OCI-M2 (cell line): Measurements from ENCODE around the gene GALNT9.

Source experiments
- DNase-seq: peaks from one replicate; lab custom pipeline; 2025; ENCODE audit not compliant: unreplicated experiment; lab: John Stamatoyannopoulos, UW

The GALNT9 gene

GRCh38 chr12:132282031-132282949, 47.1 kb downstream of the GALNT9 start:
- no peak for DNase-seq

GRCh38 chr12:132281038-132281437, 48.4 kb downstream of the GALNT9 start:
- DNase-seq, result no peak

GRCh38 chr12:132280406-132280805, 49.0 kb downstream of the GALNT9 start:
- no peak for DNase-seq

- no peak for DNase-seq
These were observed 49.5 kb downstream of the GALNT9 start for GRCh38 chr12:132279930-132280329.

GRCh38 chr12:132279184-132279889, 50.1 kb downstream of the GALNT9 start:
- no peak for DNase-seq

GRCh38 chr12:132278401-132279183, 50.8 kb downstream of the GALNT9 start:
- no peak for DNase-seq

DNA sequence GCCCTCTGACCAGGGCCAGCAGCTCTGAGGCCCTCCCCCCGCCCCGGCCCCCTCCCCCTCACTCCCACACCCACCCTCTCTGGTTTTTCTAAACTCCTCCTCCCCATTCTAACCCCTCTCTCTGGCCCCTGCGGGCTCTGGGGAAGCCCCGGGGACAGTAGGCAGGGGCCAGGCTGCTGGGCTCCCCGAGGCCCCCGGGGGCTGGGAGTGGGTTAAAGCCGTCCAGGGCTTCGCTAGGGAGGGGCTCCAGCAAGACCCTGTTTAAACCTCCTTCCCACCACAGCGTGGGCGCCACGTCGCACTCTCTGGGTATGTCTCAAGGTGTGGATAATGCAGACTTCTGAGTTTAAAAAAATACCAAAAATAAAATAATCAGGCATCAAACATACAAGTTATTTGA, 51.4 kb downstream of the GALNT9 start:
- no peak for DNase-seq

DNA sequence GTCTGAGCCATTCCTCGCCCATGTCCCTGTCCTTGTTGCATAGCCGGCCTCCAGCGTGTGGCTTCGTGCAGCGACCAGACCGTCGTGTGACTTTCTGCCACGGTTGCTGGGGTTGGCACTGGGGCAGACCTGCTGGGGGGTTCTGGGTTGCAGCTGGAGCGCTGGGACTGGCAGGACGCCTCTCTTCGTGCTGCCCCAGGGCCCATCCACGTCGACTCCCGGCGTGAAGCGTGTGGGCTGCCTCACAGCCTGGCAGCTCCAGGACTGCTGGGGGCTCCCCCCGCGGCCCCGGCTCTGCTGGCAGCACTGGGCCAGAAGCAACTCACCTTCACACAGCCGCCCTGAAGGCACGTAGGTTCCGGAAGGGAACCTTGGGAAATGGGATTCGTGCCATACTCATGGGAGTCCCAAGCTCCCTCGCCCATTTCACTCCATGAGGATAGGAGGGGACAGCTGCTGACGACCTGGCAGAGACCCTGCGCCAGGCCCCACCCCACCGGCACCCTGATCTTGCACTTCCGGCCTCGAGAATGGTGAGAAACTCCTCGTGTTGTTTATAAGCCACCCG, 51.9 kb downstream of the GALNT9 start:
- DNase-seq, result no peak

- no peak for DNase-seq
These were observed 52.5 kb downstream of the GALNT9 start for GRCh38 chr12:132276827-132277373.

DNA sequence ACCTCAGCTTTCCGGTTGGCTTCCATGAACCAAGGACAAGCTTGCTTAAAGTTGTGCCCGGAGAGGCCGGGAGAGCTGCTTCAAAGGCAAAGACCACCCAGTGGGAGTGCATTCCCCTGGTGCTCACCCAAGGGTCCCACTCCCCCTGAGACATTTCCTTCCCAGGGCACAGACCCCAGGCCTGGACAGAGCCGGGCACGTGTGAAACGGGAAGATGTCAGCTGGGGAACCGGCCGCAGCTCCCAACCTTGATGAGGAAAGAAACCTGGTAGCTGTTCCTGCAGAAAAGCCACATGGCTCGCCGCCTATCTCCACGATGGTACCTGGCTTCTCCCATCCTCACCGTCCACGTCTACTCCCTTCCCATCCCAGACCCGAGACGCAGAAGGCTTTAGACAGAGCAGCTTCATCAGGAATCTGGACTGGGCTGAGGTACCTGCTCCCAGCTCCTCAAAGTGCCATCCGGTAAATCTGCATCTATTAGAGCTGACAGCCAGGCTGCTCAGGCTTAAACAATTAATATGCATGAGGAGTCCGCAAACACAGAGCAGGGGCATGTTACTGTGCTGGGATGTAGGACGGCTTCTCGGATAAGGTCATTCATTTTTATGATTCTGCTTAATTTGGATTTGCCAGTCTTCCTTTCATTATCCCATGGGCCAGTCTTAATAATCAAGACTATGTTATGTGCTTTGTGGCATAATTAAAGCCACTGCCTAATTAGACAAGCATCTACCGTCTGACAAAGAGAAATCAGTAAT, 53.1 kb downstream of the GALNT9 start:
- no peak for DNase-seq

- DNase-seq, result no peak
These were observed 53.8 kb downstream of the GALNT9 start for GRCh38 chr12:132275631-132276030.

- DNase-seq, result no peak
These were observed 54.3 kb downstream of the GALNT9 start for GRCh38 chr12:132275110-132275531.

- no peak for DNase-seq
These were observed 55.4 kb downstream of the GALNT9 start for GRCh38 chr12:132273992-132274334.

GRCh38 chr12:132272711-132273110, 56.7 kb downstream of the GALNT9 start:
- no peak for DNase-seq

GRCh38 chr12:132271755-132272092, 57.7 kb downstream of the GALNT9 start:
- no peak for DNase-seq

- DNase-seq, result no peak
These were observed 58.2 kb downstream of the GALNT9 start for GRCh38 chr12:132270969-132271754.

DNA sequence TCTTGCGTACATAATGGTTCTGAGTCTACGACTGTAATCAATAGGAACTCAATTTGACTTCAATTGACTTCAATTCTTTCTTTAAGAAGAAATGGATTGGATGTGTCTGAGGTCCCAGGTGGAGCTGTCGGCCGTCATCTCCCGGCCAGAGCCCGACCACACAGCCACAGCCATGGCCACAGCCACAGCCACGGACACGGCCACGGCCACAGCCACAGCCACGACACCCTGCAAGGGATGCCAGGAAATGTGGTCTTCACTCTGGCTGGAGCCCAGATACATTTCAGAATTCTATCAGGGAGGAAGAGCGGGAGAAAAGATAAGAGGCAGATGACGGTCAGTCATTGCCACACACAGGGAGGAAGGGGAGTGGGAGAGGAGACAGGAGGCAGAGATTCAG, 58.9 kb downstream of the GALNT9 start:
- DNase-seq, result no peak

GRCh38 chr12:132269271-132269968, 60.0 kb downstream of the GALNT9 start:
- no peak for DNase-seq

GRCh38 chr12:132268674-132269073, 60.7 kb downstream of the GALNT9 start:
- no peak for DNase-seq
